Superior temporal gyrus (tissue), 1 donor: Measurements from ENCODE around the gene PROX1.

Experiments used
- DNase-seq: peaks from one replicate; pipeline ENCODE4 v3.0.0-alpha.2; 2016; ENCODE audit errors: extremely low spot score

PROX1 gene

DNA sequence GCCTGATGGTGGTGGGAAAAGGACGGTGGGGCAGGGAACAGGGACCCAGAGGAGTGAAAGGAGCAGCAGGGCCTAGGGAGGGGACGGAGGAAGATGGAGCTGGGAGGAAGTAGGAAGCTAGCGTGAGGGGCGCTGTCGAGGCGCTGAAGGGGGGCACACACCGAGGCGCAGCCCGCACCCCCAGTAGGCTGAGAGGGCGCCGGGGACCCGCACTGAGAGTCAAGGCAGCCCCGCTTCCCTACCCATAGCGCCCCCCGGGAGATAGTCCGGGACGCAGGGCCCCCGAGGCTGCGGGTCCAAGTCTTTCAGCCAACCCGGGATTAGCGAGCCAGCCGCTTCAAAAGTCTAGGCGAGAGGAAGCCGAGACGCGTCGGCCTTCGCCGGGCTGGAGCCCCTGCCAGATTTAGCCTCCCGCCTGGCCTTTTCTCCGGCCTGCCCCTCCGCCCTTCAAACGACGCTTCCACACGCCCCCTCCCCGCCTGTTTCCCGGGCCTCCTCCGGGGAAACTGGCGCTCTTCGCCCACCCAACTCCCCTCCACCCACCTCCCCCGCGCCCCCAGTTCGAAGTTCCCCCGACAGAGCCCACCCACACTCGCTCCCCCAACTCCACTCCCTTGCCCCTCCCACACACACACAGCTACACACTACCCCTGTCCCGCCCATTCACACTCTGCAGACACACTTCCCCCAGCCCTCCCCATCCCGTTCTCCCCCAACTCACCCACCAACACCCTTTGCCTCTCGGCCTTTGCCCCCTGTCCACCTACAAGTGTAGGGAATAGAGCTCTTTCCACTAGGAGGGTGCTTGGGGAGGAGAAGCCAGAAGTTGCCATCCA, 7.8 kb upstream of the PROX1 start:
- no peak for DNase-seq

DNA sequence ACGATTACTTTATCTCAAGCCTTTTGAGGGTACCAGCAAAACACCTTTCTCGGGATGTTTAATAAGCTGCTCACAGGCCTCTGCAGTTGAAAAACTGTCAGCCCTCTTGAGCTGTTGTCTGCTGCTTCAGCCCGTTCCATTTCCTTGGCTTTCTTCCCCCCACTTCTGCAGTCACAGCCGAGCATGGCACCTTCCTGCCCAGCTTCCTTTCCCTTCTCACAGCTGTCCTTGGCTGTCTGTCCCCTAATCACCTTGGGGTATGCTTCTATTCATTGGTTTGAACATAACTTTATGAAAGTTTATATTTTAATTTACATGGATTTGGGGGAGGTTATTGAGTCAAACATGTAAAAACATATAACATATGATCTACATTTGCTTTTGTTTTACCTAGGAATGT, 6.9 kb upstream of the PROX1 start:
- DNase-seq, result no peak

DNA sequence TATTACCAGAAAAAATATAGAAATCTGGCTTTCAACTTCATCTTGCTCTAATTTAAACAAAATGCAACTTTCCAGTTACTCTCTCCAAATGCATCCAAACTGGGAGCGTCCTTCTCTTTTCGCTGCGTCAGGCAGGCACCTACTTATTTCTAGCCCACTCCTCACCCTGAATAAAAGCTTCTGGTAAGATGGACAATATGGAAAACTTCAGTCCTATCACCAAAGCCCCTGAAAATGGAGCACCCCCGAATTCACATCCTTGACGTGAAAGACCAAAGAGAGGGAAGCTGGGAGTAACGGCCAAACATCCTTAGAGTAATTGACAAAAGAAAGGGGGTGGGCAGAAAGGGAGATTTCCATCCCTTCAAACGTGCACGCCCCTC, 5.5 kb upstream of the PROX1 start:
- no peak for DNase-seq

DNA sequence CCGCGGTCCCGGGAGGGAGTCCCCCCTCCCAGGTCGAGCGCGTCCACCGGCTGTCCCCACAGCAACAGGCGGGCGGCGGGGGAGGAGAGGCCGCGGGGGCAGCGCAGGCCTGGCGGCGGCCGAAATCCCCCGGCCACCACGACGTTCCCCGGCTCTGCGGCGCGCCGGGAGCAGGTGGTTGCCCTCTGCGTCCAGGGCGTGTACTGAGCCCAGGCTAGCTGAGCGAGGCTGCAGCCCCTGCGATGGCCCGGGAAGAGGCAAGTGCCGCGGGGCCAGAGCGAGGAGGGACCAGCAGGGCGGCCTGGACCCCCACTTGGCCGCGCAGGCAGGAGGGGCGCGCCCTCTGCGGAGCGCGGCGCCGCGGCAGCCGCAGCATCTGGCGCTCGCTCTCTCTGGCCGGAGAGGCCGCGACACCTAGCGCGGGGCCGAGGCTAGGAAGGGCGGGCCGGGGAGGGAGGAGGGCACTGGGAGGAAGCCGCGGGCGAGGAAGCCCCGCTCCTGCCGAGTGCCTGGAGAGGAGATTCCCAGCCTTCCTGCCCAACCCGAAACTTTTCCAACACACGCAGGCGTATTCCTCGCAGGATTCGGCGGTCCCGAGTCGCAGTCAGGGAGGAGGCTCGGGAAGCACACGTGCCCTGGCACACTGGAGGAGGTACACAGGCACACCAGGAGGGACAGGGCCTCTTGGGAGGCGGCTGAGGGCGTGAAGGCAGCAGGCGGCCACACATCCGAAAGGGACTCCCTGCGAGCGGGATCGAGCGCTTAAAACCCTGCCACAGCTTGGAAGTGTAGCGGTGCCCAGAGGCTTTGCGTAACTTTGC, 4.9 kb upstream of the PROX1 start:
- peak; percentile 47 for DNase-seq

DNA sequence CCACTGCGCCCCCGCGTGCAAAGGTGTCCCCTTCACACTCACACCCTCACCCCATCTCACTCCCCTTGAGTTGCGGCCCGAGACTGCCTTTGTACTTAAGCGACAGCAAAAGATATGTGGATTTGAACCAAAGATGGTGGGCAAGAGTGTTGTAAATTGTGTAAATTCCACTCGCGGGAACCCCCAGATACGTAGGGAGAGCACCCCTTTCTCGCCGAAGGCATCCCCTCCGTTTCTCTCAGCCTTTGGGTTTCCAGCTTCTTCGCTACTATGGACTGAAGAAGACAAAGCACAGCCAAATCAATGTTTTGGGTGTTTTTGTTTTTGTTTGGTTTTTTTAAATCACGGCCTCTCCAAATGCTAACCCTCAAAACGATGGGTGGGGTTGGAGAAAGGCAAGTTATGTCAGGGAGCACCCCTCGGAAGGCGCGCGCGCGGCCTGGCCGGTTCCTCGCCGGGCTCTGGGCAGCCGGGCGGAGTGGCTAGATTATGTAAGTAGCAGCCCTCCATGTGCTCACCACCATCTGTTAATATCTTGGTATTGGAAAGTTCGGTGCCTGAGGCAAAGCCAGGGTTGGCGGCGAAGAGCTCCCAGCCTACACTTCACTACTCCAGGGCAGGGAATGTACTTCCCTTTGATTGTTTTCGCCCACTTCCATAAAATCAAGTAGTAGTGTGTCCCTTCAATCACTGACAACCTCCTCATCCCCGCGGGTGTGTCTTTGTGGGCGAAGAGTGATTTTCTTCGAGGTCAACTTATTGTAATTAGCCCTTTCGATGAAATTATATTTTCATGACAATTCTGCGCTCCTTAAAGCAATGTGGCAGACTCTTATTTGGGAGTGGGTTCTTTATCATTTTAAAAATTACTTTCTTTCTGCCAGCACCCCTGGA, 4.0 kb upstream of the PROX1 start:
- no peak for DNase-seq

DNA sequence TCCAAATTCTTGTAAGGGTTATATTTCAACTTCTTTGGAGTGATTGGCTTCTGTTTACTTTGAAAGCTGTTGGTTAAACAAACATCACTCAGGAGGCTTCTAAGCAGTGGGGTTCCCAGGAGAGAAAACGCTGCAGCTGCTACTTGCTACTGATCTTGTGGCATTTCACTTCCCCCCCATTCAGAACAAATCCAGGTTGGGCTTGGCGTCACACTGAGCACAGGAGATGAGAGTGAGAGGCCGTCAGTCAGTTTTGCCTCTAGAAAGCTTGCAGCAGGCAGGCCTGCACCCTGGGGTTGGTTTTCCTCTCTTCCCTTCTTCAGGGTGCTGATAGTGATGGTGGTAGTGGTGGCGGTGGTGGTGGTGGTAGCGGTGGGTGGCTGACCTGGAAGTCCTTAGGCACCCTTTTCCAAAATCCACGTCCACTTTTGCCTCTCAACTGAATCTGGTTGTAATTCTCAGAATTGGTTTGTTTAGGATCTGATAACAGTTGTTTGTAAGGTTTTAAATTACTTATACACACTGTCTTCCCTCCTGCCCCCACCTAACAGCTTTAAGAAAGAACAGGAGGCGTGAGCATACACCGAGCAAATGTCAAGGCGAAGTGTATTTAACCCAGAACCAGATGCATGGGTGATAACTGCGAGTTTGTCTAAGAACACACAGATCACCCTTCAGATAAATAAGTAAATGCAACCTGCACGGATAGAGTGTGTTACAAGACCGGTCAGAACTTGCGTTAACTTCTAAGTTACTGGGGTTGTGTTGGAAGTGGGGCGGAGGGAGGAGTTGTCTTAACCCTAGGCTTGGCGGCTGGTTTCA, 3.2 kb upstream of the PROX1 start:
- DNase-seq, result no peak

DNA sequence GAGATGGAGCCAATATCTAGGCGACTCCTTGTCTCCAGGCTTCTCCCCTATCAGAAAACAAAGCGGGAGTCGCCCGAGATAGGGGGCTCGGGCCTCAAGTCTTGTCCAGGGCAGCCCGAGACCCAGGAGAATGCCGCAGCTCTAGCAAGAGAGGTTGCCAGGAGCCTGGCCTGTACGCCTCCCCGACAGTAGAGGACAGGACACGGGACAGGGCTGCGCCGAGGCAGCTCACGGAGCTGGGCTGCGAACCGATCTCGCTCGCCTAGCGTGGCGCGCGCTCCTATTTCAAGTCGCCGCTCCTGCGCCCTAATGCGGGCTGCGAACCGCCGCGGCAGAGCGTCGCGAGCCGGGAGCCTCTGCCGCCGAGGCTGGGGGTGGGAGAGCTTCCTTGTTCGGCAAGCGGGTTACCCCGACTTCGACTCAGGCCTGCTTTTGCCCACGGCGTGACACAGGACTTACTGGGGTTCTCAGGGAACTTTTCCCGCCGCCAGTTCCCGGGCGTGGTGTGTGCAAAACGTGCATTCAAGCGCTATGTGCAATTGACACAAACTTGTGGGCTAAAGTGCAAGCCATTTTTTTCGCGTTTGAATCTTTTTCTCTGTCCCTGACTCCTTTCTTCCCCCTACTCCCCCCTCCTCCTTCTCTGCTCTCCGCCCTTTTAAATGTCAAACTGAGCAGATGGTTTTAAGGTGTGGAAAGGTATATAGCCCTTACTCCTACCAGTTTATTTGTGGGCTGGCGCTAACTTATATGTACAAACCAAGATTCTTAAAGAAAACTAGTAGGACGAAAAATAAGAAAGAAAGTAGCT, 2.4 kb upstream of the PROX1 start:
- DNase-seq, result no peak

DNA sequence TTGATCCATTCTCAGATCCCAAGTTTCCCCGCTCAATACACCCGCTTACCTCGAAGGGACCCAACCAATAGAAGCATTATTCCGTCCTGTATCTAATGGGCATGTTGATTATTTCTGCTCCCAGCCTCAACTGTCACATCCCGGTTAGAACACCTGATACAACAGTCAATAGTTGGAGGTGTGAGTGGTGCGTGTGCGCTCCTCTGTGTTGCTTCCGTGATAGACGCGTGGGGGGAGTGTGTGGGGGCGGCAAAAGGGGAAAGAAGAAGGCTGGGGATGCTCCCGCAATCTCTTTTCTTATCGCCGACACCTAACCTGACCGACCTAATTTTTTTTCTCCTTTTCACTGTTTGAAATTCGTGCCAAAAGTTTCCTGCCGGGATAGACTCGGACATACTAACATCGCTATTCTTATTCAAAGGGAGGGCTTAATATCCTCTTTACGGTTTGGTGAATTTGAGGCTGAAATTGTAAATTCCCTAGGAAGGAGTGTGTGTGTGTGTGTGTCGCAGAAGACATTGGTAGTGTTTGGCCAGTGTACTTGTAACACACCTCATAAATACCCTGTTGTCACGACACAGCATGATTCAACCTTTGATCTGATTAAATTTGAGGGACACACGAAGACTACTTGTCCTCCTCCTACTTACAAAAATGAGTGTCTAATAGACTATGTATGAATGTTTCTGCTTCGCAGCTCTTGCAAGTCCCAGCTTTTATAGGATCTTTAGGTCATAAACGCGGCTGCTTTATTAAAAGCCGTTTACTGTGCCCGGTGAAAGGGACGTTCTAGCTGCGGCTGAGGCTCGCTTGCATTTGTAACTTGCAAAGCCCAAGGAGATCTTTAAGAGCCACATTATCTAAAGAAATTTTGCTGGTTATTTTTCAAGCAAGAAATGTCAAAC, 1.5 kb upstream of the PROX1 start:
- DNase-seq, result no peak

DNA sequence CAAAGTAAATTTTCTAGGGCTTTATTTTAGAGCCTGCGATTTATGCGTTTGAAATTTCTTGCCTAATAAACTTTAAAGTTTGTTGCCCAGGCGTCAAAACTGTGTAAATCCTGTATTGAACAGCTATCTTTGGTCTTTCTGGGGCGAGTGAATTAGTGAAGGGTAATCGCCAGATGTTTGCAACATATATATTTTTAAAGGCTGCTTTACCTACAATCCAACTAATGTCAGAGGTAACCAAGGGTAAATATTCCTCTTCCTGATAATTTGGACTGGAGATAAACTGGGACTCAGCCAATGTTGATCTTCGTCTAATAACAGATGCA, 885 bp upstream of the PROX1 start:
- DNase-seq, result no peak

DNA sequence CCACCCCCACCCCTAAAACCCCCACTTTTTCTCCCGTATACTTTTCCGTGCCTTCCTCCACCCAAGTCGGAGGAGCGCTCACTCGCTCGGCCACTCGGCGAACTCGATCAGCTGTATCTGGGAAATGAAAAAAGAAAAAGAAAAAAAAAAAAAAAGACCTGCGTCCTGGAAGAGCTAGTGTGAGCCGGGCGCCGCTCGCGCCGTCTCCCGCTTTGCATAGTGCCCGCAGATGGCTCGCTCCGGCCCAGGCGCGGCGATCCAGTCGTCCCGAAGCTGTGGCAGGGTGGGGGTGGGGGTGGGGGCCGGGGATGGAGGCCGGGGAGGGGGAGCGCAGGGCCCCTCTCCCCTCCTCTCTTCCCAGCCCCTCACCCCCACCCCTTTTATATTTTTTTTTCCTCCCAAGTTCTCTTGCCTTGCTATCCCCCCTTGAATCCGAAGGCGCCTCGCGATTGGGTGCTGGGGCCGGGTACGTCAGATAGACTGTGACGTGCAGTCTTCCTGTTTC, 299 bp upstream of the PROX1 start:
- DNase-seq, result peak; percentile 46

DNA sequence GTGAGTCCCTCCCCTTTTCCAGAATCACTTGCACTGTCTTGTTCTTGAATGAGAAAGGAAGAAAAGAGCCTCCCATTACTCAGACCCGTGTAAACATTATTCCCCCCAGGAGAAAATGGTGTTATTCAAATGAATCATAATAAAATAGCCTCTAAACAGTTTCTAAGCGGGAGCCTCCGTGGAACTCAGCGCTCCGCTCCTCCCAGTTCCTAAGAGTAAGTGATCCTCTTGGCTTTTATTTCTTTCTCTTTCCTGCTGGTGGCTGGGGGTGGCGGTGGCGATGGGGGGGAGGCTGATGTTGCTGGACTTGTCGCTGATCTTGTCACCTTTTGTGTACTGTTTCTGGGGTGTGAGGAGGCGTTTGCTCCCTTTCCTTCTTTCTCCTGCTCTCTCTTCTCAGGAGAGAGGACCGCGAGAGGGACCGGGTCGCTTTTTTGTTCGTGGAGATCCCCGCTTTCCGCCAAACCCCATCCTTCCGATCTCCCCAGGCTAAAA, 781 bp downstream of the PROX1 start:
- peak; percentile 64 for DNase-seq

DNA sequence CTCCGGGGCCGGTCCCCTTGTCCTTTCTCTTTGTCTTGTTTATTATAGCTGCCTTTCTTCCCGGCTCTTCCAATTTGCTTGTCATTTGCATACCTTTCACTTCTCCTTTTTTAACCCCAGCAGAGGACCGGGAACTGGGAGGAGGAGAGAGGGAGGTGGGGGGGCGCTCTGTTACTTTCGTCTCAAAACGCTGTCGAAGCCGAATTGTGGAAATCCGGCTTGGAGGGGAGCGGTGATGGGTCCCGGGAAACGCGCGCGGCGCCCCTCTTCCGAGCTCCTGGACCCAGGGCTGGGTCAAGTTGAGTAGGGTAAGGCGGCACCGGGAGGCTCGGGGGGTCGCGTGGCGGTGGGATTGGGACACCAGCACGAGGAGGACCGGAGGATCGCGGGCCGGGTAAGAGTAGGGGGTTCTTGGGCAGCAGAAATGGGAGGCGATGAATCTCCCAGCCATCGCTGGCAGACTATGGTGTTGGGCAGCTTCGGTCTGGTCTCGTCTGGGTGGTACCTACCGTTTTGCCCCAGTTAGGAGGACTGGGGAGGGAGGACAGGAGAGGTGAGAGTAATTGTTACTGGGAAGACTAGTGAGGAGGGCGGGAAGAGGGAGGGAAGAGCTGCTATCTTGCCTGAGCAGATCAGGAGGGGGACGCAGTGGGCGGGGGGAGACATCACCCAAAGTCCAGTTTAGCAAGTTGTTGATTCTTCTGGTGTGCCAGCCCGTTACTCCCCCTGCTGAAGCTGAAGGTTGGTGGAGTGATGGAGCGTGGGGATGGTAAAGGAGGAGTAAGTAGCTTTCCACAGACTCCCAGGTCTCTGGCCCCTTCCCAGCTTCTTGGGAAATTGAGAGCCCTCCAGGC, 1.5 kb downstream of the PROX1 start:
- peak; percentile 55 for DNase-seq

DNA sequence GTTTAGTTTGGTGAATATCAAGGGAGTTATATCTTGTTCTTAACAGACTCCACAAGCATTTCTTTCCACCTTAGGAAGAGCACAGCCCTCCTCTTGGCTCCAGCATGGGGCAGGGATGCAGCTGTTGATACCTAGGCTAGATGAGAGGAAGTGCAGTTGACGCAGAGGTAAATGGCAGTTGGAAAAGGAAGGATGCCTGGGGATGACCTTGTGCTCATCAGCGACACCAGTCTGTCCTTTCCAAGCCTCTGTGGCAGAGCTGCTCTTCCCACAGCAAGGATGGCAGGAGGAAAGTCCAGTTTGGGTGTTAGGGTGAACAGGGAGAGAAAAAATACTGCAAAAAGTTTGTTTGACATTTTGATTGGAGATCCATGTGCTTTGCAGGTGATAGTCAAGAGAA, 6.2 kb downstream of the PROX1 start:
- peak; percentile 62 for DNase-seq

DNA sequence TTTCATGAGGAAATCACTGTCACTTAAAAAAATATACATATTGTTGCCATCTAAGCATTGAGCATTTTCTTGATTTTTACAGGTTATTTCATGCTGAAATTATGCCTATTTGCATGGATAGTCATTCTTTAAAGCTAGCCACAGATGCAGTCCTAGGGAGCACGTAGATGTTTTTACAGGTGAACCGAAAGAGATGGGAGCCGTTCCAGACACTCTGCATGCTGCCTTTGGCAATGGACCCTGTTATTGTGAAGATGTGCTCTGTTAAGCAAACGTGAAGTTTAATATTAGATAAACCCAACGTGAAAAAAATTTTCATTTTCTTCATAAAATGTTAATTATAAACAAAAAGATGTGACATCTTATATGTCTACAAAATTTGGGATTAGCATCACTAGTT, 7.1 kb downstream of the PROX1 start:
- peak; percentile 59 for DNase-seq

DNA sequence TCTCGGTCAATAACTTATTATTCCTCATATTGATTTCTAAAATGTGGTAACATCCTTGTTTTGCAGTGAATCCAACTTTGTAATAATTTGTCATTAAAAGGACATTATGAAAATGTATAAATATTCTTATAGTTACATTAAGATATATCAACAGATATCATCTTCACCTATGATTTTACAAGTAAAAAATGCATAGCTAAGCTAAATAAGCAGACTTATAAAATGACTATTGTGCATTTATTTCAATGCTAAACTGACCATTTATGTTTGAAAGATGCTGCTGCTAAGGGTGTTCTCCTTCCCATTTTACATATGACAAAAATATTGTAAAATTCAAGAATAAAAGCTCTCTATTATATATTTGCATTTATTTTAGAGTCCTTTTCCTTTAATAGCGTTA, 7.8 kb downstream of the PROX1 start:
- peak; percentile 45 for DNase-seq

DNA sequence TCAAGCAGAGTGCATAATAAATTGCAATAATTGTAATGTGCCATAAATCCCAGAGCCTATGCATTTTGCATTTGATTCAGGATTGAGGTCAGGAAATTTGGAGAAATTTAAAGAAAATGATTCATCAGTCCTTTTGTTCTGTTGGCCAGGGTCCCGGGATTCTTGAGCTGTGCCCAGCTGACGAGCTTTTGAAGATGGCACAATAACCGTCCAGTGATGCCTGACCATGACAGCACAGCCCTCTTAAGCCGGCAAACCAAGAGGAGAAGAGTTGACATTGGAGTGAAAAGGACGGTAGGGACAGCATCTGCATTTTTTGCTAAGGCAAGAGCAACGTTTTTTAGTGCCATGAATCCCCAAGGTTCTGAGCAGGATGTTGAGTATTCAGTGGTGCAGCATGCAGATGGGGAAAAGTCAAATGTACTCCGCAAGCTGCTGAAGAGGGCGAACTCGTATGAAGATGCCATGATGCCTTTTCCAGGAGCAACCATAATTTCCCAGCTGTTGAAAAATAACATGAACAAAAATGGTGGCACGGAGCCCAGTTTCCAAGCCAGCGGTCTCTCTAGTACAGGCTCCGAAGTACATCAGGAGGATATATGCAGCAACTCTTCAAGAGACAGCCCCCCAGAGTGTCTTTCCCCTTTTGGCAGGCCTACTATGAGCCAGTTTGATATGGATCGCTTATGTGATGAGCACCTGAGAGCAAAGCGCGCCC, 8.7 kb downstream of the PROX1 start:
- peak; percentile 82 for DNase-seq

DNA sequence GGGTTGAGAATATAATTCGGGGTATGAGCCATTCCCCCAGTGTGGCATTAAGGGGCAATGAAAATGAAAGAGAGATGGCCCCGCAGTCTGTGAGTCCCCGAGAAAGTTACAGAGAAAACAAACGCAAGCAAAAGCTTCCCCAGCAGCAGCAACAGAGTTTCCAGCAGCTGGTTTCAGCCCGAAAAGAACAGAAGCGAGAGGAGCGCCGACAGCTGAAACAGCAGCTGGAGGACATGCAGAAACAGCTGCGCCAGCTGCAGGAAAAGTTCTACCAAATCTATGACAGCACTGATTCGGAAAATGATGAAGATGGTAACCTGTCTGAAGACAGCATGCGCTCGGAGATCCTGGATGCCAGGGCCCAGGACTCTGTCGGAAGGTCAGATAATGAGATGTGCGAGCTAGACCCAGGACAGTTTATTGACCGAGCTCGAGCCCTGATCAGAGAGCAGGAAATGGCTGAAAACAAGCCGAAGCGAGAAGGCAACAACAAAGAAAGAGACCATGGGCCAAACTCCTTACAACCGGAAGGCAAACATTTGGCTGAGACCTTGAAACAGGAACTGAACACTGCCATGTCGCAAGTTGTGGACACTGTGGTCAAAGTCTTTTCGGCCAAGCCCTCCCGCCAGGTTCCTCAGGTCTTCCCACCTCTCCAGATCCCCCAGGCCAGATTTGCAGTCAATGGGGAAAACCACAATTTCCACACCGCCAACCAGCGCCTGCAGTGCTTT, 9.4 kb downstream of the PROX1 start:
- DNase-seq, result peak; percentile 80
